ENCODE data around the gene EGLN1.
"Not testable (repeated sequence)": the region's sequence is repeated elsewhere in the genome, so short reads cannot be mapped to it uniquely, and the experiment has no call there.

EGLN1 gene

GRCh38 chr1:231421971-231422797, at the start of gene EGLN1:
EGLN1 (minus strand) TSS chr1:231422287; CDS start chr1:231421888, 399 bp downstream.
- peak; percentile 52 for DNase-seq

GRCh38 chr1:231471500-231471899, 49.4 kb upstream of the EGLN1 start:
- not testable (repeated sequence) for DNase-seq

- not testable (repeated sequence) for DNase-seq
Observed at GRCh38 chr1:231471027-231471426, 48.9 kb upstream of the EGLN1 start.

DNA sequence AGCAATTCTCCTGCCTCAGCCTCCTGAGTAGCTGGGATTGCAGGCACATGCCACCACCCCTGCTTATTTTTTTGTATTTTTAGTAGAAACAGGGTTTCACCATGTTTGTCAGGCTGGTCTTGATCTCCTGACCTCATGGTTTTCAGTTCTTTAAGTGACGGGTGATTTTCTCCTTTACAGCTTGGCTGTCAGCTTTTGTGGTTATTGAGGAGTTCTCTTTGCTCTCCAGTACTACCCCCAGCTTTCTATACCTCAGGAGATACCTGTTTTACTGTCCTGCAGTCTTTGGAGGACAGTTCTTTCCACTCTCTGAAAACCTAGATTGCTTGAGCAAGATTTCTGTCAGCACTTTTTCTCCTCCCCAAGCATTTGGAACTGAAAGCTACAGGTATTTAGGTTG, 45.9 kb upstream of the EGLN1 start:
- no peak for DNase-seq

DNA sequence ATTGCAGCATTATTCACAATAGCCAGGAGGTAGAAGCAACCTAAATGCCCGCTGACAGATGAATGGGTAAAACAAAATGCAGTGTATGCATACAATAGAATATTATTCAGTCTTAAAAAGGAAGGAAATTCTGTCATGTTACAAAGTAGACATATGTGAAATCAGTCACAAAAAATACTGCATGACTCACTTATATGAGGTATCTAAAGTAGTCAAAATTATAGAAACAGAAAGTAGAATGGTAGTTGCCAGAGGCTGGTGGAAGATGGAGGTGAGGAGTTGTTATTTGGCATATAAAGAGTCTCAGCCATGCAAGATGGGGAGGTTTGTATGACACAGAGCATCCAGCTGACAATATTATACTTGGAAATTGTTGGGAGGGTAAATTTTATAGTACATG, 43.0 kb upstream of the EGLN1 start:
- DNase-seq = no peak

- no peak for DNase-seq
Observed at GRCh38 chr1:231463541-231463940, 41.5 kb upstream of the EGLN1 start.

DNA sequence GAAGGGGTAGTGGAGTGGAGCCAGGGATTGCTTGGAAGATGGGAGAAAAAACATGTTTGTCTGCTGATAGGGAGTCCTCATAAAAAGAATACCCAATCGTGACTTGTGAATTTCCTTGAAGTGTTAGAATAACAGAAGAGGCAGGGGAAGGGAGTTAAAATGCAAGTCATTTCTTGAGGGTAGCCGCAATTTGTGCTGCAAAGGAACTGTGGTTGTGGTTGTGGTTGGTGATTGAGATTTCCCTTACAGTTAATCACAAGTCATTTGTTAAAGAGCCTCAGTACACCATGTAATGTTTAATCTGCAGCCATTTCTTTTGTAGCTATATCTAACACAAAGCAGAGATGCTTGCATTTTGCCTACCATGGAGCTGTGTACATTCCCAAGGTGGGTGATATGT, 38.5 kb upstream of the EGLN1 start:
- DNase-seq = no peak

DNA sequence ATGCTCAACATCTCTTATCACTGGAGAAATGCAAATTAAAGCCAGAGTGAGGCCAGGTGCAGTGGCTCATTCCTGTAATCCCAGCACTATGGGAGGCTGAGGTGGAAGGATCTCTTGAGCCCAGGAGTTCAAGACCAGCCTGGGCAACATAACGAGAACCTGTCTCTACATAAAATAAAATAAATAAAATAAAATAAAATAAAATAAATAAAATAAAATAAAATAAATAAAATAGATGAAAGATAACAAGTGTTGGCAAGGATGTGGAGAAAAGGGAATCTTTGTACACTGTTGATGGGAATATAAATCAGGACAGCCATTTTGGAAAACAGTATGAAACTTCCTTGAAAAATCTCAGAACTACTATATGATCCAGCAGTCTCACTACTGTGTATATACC, 37.4 kb upstream of the EGLN1 start:
- not testable (repeated sequence) for DNase-seq

DNA sequence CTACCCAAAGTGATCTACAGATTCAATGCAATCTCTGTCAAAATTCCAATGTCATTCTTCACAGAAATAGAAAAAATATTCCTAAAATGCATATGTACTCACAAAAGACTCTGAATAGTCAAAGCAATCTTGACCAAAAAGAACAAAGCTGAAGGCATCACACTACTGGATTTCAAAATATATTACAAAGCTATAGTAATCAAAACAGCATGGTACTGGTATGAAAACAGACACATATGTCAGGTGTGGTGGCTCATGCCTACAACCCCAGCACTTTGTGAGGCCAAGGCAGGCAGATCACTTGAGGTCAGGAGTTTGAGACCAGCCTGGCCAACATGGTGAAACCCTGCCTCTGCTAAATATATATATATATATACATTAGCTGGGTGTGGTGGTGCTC, 35.9 kb upstream of the EGLN1 start:
- DNase-seq = not testable (repeated sequence)

GRCh38 chr1:231454133-231454532, 32.0 kb upstream of the EGLN1 start:
- not testable (repeated sequence) for DNase-seq

- no peak for DNase-seq
Observed at GRCh38 chr1:231446138-231446537, 24.1 kb upstream of the EGLN1 start.

DNA sequence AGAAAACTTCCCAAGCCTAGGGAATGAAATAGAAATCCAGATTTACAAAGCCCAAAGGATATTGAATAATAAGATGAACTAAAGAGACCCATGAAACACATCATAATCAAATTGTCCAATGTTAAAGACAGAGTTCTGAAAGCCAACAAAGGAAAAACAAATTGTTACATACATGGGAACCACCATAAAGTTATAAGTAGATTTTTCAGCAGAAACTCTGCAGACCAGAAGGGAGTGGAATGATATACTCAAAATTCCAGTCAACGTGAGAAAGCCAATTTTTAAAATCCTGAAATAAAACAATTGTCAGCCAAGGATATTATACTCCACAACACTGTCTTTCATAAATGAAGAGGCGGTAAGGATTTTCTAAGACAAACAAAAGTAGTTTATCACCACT, 22.0 kb upstream of the EGLN1 start:
- DNase-seq = no peak

GRCh38 chr1:231443363-231443762, 21.3 kb upstream of the EGLN1 start:
- DNase-seq = no peak

DNA sequence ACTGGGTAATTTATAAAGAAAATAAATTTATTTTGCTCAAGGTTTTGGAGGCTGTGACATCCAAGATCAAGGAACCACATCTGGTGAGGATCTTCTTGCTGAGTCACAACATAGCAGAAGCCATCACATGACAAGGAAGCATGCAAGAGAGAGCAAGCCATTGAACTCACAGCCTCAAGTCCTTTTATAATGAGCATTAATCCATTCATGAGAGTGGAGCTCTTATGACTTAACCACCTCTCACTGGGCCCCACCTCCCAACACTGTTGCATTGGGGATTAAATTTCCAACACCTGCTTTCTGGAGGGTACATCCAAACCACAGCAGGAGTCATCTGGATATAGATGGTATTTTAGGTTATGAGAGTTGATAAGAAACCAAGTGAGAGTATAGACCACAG, 20.6 kb upstream of the EGLN1 start:
- peak; percentile 9 for DNase-seq

- DNase-seq = no peak
Observed at GRCh38 chr1:231432996-231433395, 10.9 kb upstream of the EGLN1 start.

DNA sequence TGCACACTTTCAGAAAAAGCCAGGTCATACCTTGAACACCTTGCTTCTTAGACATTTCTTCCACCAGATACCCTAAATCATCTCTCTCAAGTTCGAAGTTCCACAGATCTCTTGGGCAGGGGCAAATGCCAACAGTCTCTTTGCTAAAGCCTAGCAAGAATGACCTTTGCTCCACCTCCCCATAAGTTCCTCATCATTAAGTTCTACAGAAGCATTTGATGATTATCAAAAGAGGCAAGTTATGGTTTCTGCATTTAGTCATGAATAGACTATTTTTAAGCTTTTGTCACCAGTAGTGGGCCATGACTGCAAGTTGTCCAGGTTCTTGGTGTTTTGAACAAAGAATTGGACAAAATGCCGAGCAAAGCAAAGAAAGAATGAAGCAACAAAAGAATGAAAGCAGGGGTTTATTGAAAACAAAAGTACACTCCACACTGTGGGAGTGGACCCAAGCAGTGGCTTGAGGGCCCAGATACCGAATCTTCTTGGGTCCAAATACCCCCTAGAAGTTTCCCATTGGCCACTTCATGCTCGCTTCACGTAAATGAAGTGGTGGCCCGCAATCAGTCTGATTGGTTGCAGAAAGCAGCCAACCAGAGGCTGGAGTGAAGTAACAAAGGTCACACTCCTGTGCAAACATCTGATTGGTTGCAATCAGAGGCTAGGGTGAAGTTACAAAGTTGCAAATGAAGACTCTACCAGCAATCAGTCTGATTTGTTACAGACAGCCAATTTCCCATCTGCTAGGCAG, 9.8 kb upstream of the EGLN1 start:
- no peak for DNase-seq

- not testable (repeated sequence) for DNase-seq
Observed at GRCh38 chr1:231430678-231431352, 8.7 kb upstream of the EGLN1 start.

GRCh38 chr1:231428377-231428776, 6.3 kb upstream of the EGLN1 start:
- no peak for DNase-seq

DNA sequence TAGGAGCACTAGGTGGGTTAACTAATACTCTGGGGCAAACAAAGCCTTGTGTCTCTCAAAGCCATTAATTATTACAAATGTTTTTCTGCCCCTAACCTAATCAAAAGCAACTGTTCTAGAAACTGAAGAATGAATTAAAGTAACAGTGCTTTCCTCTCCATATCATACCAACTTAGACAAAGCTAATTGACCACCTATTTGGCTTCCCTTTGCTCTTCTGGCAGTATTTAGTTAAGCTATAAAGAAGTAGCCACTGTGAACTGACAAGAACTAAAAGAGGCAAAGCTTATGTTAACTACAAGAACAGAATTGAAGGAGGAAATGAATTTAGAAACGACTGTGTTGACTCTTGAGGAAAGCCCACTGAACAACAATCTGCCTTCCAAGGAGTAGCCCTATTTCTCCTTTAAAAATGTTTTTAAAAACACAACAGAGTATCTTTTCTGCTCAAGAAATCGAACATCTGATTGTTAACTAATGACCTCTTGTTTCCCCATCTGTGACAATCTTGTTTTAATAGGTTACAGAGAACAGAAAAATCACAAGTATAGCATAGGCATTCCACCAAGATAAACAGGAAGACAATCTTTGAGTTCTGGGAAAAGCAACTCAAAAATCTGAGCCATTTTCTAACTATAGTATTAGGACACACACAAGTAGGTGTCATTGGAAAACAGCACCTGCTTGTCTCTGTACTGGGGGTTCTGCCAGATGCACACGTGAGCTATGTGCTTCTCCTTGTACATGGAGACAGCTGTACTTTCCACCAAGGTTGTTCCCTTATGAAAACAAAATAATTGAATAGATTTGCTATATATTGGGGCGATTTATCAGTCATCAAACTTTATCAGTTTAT, 3.1 kb upstream of the EGLN1 start:
- DNase-seq = no peak

DNA sequence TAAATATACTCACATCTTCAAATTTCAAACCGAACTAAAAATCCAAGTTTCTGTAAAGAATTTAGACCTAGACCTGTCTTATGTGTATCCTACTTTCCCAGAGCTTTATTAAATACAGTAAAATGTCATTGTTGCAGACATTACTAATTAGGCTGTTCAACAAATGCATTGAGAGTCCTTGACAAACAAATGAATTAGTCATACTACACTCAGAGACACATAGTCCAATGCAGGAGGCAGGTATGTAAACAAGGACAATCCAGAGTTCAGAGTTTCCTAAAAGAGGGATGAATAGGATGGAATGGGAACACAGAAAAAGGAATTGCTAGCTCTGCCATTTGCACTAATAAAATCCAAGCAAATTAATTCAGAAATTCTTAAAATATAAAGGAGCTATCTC, 1.6 kb upstream of the EGLN1 start:
- peak; percentile 72 for DNase-seq

DNA sequence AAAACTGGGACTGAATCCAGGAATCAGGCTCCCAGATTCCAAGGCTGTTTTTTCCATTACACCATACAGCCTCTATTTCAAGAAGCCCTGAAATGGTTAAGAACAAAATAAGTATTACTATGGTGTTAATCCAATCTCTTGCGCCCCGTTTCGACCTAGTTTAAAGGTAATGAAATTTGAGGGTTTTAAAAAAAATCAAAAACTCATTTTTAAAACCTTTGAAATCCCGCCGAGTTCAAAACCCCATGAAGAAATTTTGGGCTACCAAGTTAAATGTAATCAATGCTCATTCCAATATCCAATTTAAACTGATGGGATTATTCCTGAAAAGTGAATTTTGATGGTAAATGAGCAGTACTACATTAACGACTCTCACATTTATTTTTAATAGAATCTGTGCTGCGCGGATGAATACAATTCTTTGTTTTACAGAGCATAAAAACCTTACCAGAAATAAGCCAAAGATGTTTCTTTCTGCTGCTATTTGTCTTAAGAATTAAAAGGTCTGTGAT, 767 bp upstream of the EGLN1 start:
- no peak for DNase-seq

- DNase-seq = no peak
Observed at GRCh38 chr1:231421546-231421970, 529 bp downstream of the EGLN1 start.

All from NCI-H2029 treated with DMSO at 0.1 percent for 48 hours (cell line).